HepG2 (cell line): Measurements from ENCODE around the gene C17orf58. TPM values are rescaled to one million over a fixed set of nuclear protein-coding genes. Genes with fewer than 3 reads are reported as not detected.
A peak's percentile ranks its signal among the peaks of the same experiment; 100 is the strongest.

Experiments
- AGO2 ChIP-seq: fragments of 200-400 bp; formaldehyde crosslinking; optimal IDR thresholded peaks from 2 replicates; pipeline ENCODE3; 2017; ENCODE audit warnings: mild to moderate bottlenecking, low read depth, low read length, moderate library complexity
- BHLHE40 ChIP-seq: IDR thresholded peaks from 2 replicates; pipeline ENCODE4 v1.6.1; 2011; ENCODE audit warnings: low read length, improper control_type of control experiment
- CSRNP1 ChIP-seq: sonication (generic); formaldehyde crosslinking; IDR thresholded peaks from 2 replicates; pipeline ENCODE4 v1.8.1; 2023; ENCODE audit warnings: mild to moderate bottlenecking, missing genetic modification reagents
- E2F2 ChIP-seq: sonication (generic); formaldehyde crosslinking; IDR thresholded peaks from 2 replicates; pipeline ENCODE4 v1.4.0; 2020; ENCODE audit warnings: missing genetic modification reagents, borderline replicate concordance
- EEA1 ChIP-seq: sonication (generic); formaldehyde crosslinking; IDR thresholded peaks from 2 replicates; pipeline ENCODE4 v1.5.1; 2020; ENCODE audit warnings: mild to moderate bottlenecking, missing genetic modification reagents, borderline replicate concordance
- HOMEZ ChIP-seq: IDR thresholded peaks from 2 replicates; pipeline ENCODE4 v1.6.1; 2016; ENCODE audit warnings: low read depth
- HOXA7 ChIP-seq: sonication (generic); formaldehyde crosslinking; IDR thresholded peaks from 2 replicates; pipeline ENCODE4 v1.8.1; 2022; ENCODE audit warnings: mild to moderate bottlenecking, missing genetic modification reagents, moderate library complexity
- IRF2 ChIP-seq: IDR thresholded peaks from 2 replicates; pipeline ENCODE4 v1.6.1; 2018; ENCODE audit warnings: missing genetic modification reagents, missing compliant biosample characterization
- MXI1 ChIP-seq: IDR thresholded peaks from 3 replicates; pipeline ENCODE4 v1.6.1; 2012; ENCODE audit warnings: low read depth, low read length, inconsistent platforms, borderline replicate concordance
- PAWR ChIP-seq: sonication (generic); formaldehyde crosslinking; IDR thresholded peaks from 2 replicates; pipeline ENCODE4 v1.4.0; 2020; ENCODE audit warnings: missing genetic modification reagents, mild to moderate bottlenecking, borderline replicate concordance
- POLR2G ChIP-seq: fragments of 200-400 bp; formaldehyde crosslinking; IDR thresholded peaks from 2 replicates; pipeline ENCODE4 v1.6.1; 2018; ENCODE audit warnings: mild to moderate bottlenecking, low read depth, low read length, moderate library complexity
- RBM22 ChIP-seq: fragments of 200-400 bp; formaldehyde crosslinking; optimal IDR thresholded peaks from 2 replicates; pipeline ENCODE3; 2017; ENCODE audit warnings: mild to moderate bottlenecking, low read length, moderate library complexity
- SMC3 ChIP-seq: IDR thresholded peaks from 2 replicates; pipeline ENCODE4 v1.6.1; 2011; ENCODE audit warnings: low read length, improper control_type of control experiment
- ZFP36L1 ChIP-seq: sonication (generic); formaldehyde crosslinking; IDR thresholded peaks from 2 replicates; pipeline ENCODE4 v1.8.0; 2022; ENCODE audit warnings: mild to moderate bottlenecking, missing genetic modification reagents, moderate library complexity
- ZFP82 ChIP-seq: sonication (generic); formaldehyde crosslinking; IDR thresholded peaks from 2 replicates; pipeline ENCODE4 v1.5.1; 2020; ENCODE audit warnings: mild to moderate bottlenecking, missing genetic modification reagents, borderline replicate concordance
- ZNF230 ChIP-seq: sonication (generic); formaldehyde crosslinking; IDR thresholded peaks from 2 replicates; pipeline ENCODE4 v1.4.0; 2020; ENCODE audit warnings: mild to moderate bottlenecking, missing genetic modification reagents
- ZNF276 ChIP-seq: sonication (generic); formaldehyde crosslinking; IDR thresholded peaks from 2 replicates; pipeline ENCODE4 v1.4.0; 2020; ENCODE audit warnings: mild to moderate bottlenecking, low read depth, missing genetic modification reagents
- ZNF292 ChIP-seq: sonication (generic); formaldehyde crosslinking; IDR thresholded peaks from 2 replicates; pipeline ENCODE4 v1.8.1; 2022; ENCODE audit warnings: mild to moderate bottlenecking, low read depth, missing genetic modification reagents, borderline replicate concordance
- ZNF572 ChIP-seq: sonication (generic); formaldehyde crosslinking; IDR thresholded peaks from 2 replicates; pipeline ENCODE4 v1.5.1; 2020; ENCODE audit warnings: mild to moderate bottlenecking, missing genetic modification reagents
- ZNF703 ChIP-seq: sonication (generic); formaldehyde crosslinking; IDR thresholded peaks from 2 replicates; pipeline ENCODE4 v1.5.1; 2020; ENCODE audit warnings: missing genetic modification reagents, mild to moderate bottlenecking, moderate library complexity, borderline replicate concordance
- ZNF792 ChIP-seq: IDR thresholded peaks from 2 replicates; pipeline ENCODE4 v1.6.1; 2016
- ZNF816 ChIP-seq: sonication (generic); formaldehyde crosslinking; IDR thresholded peaks from 2 replicates; pipeline ENCODE4 v1.8.0; 2022; ENCODE audit warnings: missing genetic modification reagents, mild to moderate bottlenecking, borderline replicate concordance
- ZSCAN9 ChIP-seq: IDR thresholded peaks from 2 replicates; pipeline ENCODE4 v1.6.1; 2016; ENCODE audit warnings: borderline replicate concordance
- polyA plus RNA-seq, 8 experiments: library from polyadenylated mRNA; depleted of rRNA in 3 of 8; stranded (reverse) in 7 of 8; unstranded in 1 of 8; fragments of >200 nt; fragmentation: Illumina TruSeq in 4 of 8; extraction: Trizol in 4 of 8; gene quantifications; 2 replicates each; pipeline versions ENCODE4 v1.2.1 to v1.2.3, GENCODE V29; 2011 to 2016; ENCODE audit warnings: low read depth in 4 of 8, missing spikeins in 1 of 8, mixed read lengths in 1 of 8; ENCODE audit not compliant: insufficient read depth in 1 of 8
- total RNA-seq, 5 experiments: library from RNA; depleted of rRNA; stranded (reverse); fragments of >200 nt; fragmentation: Illumina TruSeq; extraction: Trizol; gene quantifications; 2 replicates each; pipeline ENCODE4 v1.2.3, GENCODE V29; 2016; ENCODE audit warnings: low read depth in 1 of 5

Gene C17orf58
- total and polyA plus RNA-seq, 2 of the 13 experiments (the other 11 are each of a cell fraction or from before 2014, with no cell fraction given), result 15.6 to 15.8 TPM

- TF ChIP-seq HOMEZ (CRISPR knock-in tag), result peak; percentile 95
- peak; percentile 95 for TF ChIP-seq ZSCAN9 (CRISPR knock-in tag)
- no peak for TF ChIP-seq AGO2
- TF ChIP-seq MXI1, result peak; percentile 73; the same call in 2 of the 3 replicates
- TF ChIP-seq ZNF292, result peak; percentile 76; the same call in 1 of the 2 replicates
- 0 out of 2 replicates have a peak, but pooled peaks have one; percentile 26 for TF ChIP-seq ZFP82 (CRISPR knock-in tag)
- no peak for TF ChIP-seq E2F2 (CRISPR knock-in tag)
- no peak for TF ChIP-seq SMC3
- TF ChIP-seq BHLHE40, result peak; percentile 72
- peak; percentile 56; the same call in 1 of the 2 replicates for TF ChIP-seq ZNF276
- TF ChIP-seq IRF2 (CRISPR knock-in tag), result peak; percentile 88
- TF ChIP-seq ZNF572 (CRISPR knock-in tag), result no peak
- peak; percentile 83; the same call in 1 of the 2 replicates for TF ChIP-seq ZNF792 (CRISPR knock-in tag)
- TF ChIP-seq PAWR, result no peak
- TF ChIP-seq HOXA7 (CRISPR knock-in tag), result no peak
- TF ChIP-seq ZNF816 (CRISPR knock-in tag), result 0 out of 2 replicates have a peak, but pooled peaks have one; percentile 8
- TF ChIP-seq POLR2G, result peak; percentile 33; the same call in 1 of the 2 replicates
- TF ChIP-seq EEA1, result 0 out of 2 replicates have a peak, but pooled peaks have one; percentile 27
- TF ChIP-seq RBM22, result no peak
- TF ChIP-seq CSRNP1, result 0 out of 2 replicates have a peak, but pooled peaks have one; percentile 41
- peak; percentile 80; the same call in 1 of the 2 replicates for TF ChIP-seq ZFP36L1 (CRISPR knock-in tag)
- no peak for TF ChIP-seq ZNF703
- 0 out of 2 replicates have a peak, but pooled peaks have one; percentile 72 for TF ChIP-seq ZNF230
Observed at GRCh38 chr17:68029512-68030215, 33.4 kb upstream of the C17orf58 start (continued).
